GM23338 (cell line): Measurements from ENCODE around the gene OPN3.

Experiments used
- TF ChIP-seq, protein P1 (sequence below), 2 experiments: fragments of 200-600 bp in 1 of 2; sonication (generic) in 1 of 2; conservative IDR thresholded peaks; 2 replicates each; pipeline versions ENCODE4 v1.5.1 to v1.6.1; 2016 to 2017; ENCODE audit warnings: antibody characterized with exemption in 2 of 2, low read depth in 2 of 2, mild to moderate bottlenecking in 2 of 2, moderate library complexity in 1 of 2
- TF ChIP-seq, protein P2 (sequence below): IDR thresholded peaks from one replicate; pipeline ENCODE4 v1.6.1; 2018; ENCODE audit warnings: antibody characterized with exemption; ENCODE audit not compliant: unreplicated experiment

DNA sequence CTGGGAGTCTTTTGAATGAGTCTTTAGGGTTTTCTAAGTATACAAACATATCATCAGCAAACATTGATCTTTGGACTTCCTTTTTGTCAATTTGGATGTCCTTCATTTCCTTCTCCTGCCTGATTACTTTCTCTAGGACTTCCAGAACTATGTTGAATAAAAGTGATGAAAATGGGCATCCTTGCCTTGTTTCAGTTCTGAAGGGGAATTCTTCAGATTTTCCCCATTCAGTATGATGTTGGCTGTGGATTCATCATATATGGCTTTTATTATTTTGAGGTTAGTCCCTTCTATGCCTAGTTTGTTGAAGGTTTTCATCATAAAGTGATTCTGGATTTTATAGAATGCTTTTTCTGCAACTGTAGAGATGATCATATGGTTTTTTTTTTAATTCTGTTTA is 66.0 kb downstream of the OPN3 start:
- TF ChIP-seq, protein P1, sequence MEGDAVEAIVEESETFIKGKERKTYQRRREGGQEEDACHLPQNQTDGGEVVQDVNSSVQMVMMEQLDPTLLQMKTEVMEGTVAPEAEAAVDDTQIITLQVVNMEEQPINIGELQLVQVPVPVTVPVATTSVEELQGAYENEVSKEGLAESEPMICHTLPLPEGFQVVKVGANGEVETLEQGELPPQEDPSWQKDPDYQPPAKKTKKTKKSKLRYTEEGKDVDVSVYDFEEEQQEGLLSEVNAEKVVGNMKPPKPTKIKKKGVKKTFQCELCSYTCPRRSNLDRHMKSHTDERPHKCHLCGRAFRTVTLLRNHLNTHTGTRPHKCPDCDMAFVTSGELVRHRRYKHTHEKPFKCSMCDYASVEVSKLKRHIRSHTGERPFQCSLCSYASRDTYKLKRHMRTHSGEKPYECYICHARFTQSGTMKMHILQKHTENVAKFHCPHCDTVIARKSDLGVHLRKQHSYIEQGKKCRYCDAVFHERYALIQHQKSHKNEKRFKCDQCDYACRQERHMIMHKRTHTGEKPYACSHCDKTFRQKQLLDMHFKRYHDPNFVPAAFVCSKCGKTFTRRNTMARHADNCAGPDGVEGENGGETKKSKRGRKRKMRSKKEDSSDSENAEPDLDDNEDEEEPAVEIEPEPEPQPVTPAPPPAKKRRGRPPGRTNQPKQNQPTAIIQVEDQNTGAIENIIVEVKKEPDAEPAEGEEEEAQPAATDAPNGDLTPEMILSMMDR (conservative IDR thresholded peaks at IDR 0.05; ENCODE audit: low read depth in 2 of 2) = no peak
- TF ChIP-seq, protein P2, sequence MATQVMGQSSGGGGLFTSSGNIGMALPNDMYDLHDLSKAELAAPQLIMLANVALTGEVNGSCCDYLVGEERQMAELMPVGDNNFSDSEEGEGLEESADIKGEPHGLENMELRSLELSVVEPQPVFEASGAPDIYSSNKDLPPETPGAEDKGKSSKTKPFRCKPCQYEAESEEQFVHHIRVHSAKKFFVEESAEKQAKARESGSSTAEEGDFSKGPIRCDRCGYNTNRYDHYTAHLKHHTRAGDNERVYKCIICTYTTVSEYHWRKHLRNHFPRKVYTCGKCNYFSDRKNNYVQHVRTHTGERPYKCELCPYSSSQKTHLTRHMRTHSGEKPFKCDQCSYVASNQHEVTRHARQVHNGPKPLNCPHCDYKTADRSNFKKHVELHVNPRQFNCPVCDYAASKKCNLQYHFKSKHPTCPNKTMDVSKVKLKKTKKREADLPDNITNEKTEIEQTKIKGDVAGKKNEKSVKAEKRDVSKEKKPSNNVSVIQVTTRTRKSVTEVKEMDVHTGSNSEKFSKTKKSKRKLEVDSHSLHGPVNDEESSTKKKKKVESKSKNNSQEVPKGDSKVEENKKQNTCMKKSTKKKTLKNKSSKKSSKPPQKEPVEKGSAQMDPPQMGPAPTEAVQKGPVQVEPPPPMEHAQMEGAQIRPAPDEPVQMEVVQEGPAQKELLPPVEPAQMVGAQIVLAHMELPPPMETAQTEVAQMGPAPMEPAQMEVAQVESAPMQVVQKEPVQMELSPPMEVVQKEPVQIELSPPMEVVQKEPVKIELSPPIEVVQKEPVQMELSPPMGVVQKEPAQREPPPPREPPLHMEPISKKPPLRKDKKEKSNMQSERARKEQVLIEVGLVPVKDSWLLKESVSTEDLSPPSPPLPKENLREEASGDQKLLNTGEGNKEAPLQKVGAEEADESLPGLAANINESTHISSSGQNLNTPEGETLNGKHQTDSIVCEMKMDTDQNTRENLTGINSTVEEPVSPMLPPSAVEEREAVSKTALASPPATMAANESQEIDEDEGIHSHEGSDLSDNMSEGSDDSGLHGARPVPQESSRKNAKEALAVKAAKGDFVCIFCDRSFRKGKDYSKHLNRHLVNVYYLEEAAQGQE = no peak
